ENCODE results near the gene ZDHHC8.

DNA sequence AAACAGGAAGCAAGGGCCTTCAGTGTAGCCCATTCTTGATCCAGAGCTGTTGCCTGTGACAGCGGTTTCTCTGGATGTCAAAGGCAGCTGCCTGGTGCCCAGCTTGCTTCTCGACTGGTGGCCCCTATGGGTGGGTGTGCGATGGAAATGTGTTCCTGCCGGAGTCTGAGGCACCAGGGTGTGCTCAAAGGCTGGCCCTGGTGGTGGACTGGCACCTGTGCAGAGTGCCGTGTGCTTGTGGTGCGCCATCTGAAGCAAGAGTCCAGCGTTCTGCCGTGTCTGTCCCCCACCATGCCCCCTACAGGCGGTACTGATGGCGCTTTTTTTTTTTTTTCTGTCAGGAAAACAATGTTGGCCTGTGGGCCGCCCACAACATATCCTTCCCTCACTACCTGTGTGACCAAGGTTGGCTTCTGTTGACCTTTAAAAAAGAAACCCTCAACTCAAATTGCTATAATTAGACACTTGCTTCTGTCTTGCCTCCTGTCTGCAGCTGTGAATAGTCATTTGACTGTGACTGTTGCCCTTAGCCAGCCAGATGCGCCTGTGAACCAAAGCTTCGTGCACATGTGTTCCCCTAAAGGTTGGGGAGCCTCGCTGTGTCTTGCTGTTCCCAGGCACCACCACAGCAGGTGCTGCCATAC lies 20.4 kb upstream of the ZDHHC8 start:
- TF ChIP-seq POLR2AphosphoS5 (IDR thresholded peaks at IDR 0.05) (no peak), POLR2A (IDR thresholded peaks at IDR 0.05) (no peak), EP300 (IDR thresholded peaks at IDR 0.05) (no peak)
- TF ChIP-seq, protein P1, sequence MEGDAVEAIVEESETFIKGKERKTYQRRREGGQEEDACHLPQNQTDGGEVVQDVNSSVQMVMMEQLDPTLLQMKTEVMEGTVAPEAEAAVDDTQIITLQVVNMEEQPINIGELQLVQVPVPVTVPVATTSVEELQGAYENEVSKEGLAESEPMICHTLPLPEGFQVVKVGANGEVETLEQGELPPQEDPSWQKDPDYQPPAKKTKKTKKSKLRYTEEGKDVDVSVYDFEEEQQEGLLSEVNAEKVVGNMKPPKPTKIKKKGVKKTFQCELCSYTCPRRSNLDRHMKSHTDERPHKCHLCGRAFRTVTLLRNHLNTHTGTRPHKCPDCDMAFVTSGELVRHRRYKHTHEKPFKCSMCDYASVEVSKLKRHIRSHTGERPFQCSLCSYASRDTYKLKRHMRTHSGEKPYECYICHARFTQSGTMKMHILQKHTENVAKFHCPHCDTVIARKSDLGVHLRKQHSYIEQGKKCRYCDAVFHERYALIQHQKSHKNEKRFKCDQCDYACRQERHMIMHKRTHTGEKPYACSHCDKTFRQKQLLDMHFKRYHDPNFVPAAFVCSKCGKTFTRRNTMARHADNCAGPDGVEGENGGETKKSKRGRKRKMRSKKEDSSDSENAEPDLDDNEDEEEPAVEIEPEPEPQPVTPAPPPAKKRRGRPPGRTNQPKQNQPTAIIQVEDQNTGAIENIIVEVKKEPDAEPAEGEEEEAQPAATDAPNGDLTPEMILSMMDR (IDR thresholded peaks at IDR 0.05), result peak in 1 of 4 experiments; percentile 20
